ENCODE measurements around the gene SUOX.

Gene SUOX

GRCh38 chr12:56018356-56018755, 21.3 kb downstream of the SUOX start:
- H3K4me3 ChIP-seq (ENCODE audit: low read depth, low read length, poor library complexity, severe bottlenecking), result no peak overlapping the region
- no peak overlapping the region for H3K9ac ChIP-seq (ENCODE audit: low read length)
- no peaks in the 10 kb centered on the region for H3F3A ChIP-seq (ENCODE audit: insufficient read depth, low read length)

GRCh38 chr12:56020423-56021184, 23.5 kb downstream of the SUOX start, which contains the start of gene IKZF4:
Gene IKZF4 (plus strand): TSS chr12:56021043. CDS start chr12:56021494, 451 bp downstream.
- H3K27ac ChIP-seq (ENCODE audit: low read depth, low read length, poor library complexity, severe bottlenecking), result no peak within 1 kb of the TSS
- no peak for TF ChIP-seq EZH2 (IDR thresholded peaks at IDR 0.05; ENCODE audit: borderline replicate concordance, low read length)
- no peak for TF ChIP-seq CTCF (IDR thresholded peaks at IDR 0.05; ENCODE audit: low read length)
- no peaks in the 10 kb centered on the region for H3K9me2 ChIP-seq (ENCODE audit: low read depth, low read length)
- H3K4me3 ChIP-seq (ENCODE audit: low read depth, low read length, poor library complexity, severe bottlenecking), result no peak within 1 kb of the TSS
- H3K4me1 ChIP-seq (ENCODE audit: insufficient read depth, low read length, severe bottlenecking), result no peaks in the 10 kb centered on the region
- no peaks in the 10 kb centered on the region for H3K36me3 ChIP-seq (ENCODE audit: insufficient read depth, low read length)
- no peak within 1 kb of the TSS for H3K9ac ChIP-seq (ENCODE audit: low read length)
- no peak within 1 kb of the TSS for H3K4me2 ChIP-seq (ENCODE audit: low read length)
- H3K79me2 ChIP-seq (ENCODE audit: insufficient read depth, low read length), result no peaks in the 10 kb centered on the region
- no peaks in the 10 kb centered on the region for H3K27me3 ChIP-seq (ENCODE audit: insufficient read depth, low read length)
- no peaks in the 10 kb centered on the region for H3F3A ChIP-seq (ENCODE audit: insufficient read depth, low read length)
- H3K9me3 ChIP-seq (ENCODE audit: low read length), result no peaks in the 10 kb centered on the region
- no peaks in the 10 kb centered on the region for H4K20me1 ChIP-seq (ENCODE audit: insufficient read depth, low read length)
- no peak within 1 kb of the TSS for H2AFZ ChIP-seq (ENCODE audit: low read length)

More at GRCh38 chr12:56018356-56018755, 21.3 kb downstream of the SUOX start:
- no peaks in the 10 kb centered on the region for H3K9me2 ChIP-seq (ENCODE audit: low read depth, low read length)
- no peaks in the 10 kb centered on the region for H3K27me3 ChIP-seq (ENCODE audit: insufficient read depth, low read length)
- peaks cover 8% of the 10 kb centered on the region for H3K4me1 ChIP-seq (ENCODE audit: insufficient read depth, low read length, severe bottlenecking)
- TF ChIP-seq CTCF (IDR thresholded peaks at IDR 0.05; ENCODE audit: low read length), result no peak
- TF ChIP-seq EZH2 (IDR thresholded peaks at IDR 0.05; ENCODE audit: borderline replicate concordance, low read length), result no peak
- H3K4me2 ChIP-seq (ENCODE audit: low read length), result no peak overlapping the region
- no peaks in the 10 kb centered on the region for H4K20me1 ChIP-seq (ENCODE audit: insufficient read depth, low read length)
- H3K9me3 ChIP-seq (ENCODE audit: low read length), result no peaks in the 10 kb centered on the region
- no peaks in the 10 kb centered on the region for H3K79me2 ChIP-seq (ENCODE audit: insufficient read depth, low read length)
- no peak overlapping the region for H2AFZ ChIP-seq (ENCODE audit: low read length)
- H3K27ac ChIP-seq (ENCODE audit: low read depth, low read length, poor library complexity, severe bottlenecking), result no peak overlapping the region
- no peaks in the 10 kb centered on the region for H3K36me3 ChIP-seq (ENCODE audit: insufficient read depth, low read length)

GRCh38 chr12:56021889-56022497, 24.9 kb downstream of the SUOX start:
- Histone ChIP-seq H3K9me2 (ENCODE audit: low read depth, low read length) (no peaks in the 10 kb centered on the region), H4K20me1 (ENCODE audit: insufficient read depth, low read length) (no peaks in the 10 kb centered on the region), H3K4me2 (ENCODE audit: low read length) (no peak overlapping the region), H3F3A (ENCODE audit: insufficient read depth, low read length) (no peaks in the 10 kb centered on the region), H3K4me3 (ENCODE audit: low read depth, low read length, poor library complexity, severe bottlenecking) (no peak overlapping the region), H3K9me3 (ENCODE audit: low read length) (no peaks in the 10 kb centered on the region), H3K79me2 (ENCODE audit: insufficient read depth, low read length) (no peaks in the 10 kb centered on the region), H3K36me3 (ENCODE audit: insufficient read depth, low read length) (no peaks in the 10 kb centered on the region), H3K9ac (ENCODE audit: low read length) (no peak overlapping the region), H2AFZ (ENCODE audit: low read length) (no peak overlapping the region), H3K27me3 (ENCODE audit: insufficient read depth, low read length) (no peaks in the 10 kb centered on the region), H3K4me1 (ENCODE audit: insufficient read depth, low read length, severe bottlenecking) (no peaks in the 10 kb centered on the region), H3K27ac (ENCODE audit: low read depth, low read length, poor library complexity, severe bottlenecking) (no peak overlapping the region)
- no peak for TF ChIP-seq EZH2 (IDR thresholded peaks at IDR 0.05; ENCODE audit: borderline replicate concordance, low read length)
- no peak for TF ChIP-seq CTCF (IDR thresholded peaks at IDR 0.05; ENCODE audit: low read length)

Measured in OCI-LY1 (cell line).